H1 (cell line): ENCODE data around the gene METRNL. TPM values are rescaled to one million over a fixed set of nuclear protein-coding genes. Genes with fewer than 3 reads are reported as not detected.

ENCODE experiments used
- CHD7 ChIP-seq: fragments of 300-600 bp; sonication (generic); IDR thresholded peaks from 2 replicates; pipeline ENCODE4 v1.7.1; 2012; ENCODE audit warnings: low read length, moderate library complexity, mild to moderate bottlenecking, inconsistent platforms; ENCODE audit not compliant: insufficient replicate concordance
- E2F6 ChIP-seq: IDR thresholded peaks from 2 replicates; pipeline ENCODE4 v1.6.1; 2012; ENCODE audit warnings: inconsistent platforms
- EGR1 ChIP-seq: IDR thresholded peaks from 2 replicates; pipeline ENCODE4 v1.6.1; 2011; ENCODE audit warnings: low read depth, low read length, borderline replicate concordance
- KDM1A ChIP-seq: fragments of 200-600, 300-600 bp; sonication (generic); IDR thresholded peaks from 2 replicates; pipeline ENCODE4 v1.7.1; 2016; ENCODE audit warnings: mild to moderate bottlenecking, low read length, borderline replicate concordance
- RAD21 ChIP-seq, 2 experiments: IDR thresholded peaks in 1 of 2; conservative IDR thresholded peaks in 1 of 2; 2 replicates each; pipeline ENCODE4 v1.6.1; 2011; ENCODE audit warnings: low read depth in 2 of 2, low read length in 2 of 2, improper control_type of control experiment in 1 of 2, inconsistent platforms in 1 of 2, mild to moderate bottlenecking in 1 of 2, moderate library complexity in 1 of 2
- SUZ12 ChIP-seq: fragments of 200-600 bp; sonication (generic); IDR thresholded peaks from 2 replicates; pipeline ENCODE4 v1.6.1; 2012; ENCODE audit warnings: mild to moderate bottlenecking, inconsistent platforms, low read length, moderate library complexity, mixed read lengths
- TCF12 ChIP-seq: IDR thresholded peaks from 2 replicates; pipeline ENCODE4 v1.6.1; 2011; ENCODE audit warnings: low read depth, mild to moderate bottlenecking, low read length
- ZNF274 ChIP-seq: IDR thresholded peaks from 2 replicates; pipeline ENCODE4 v1.7.0; 2012; ENCODE audit warnings: low read length, borderline replicate concordance; ENCODE audit errors: extremely low read depth
- polyA plus RNA-seq, 7 experiments: library from polyadenylated mRNA; depleted of rRNA in 3 of 7; stranded (reverse) in 5 of 7; unstranded in 2 of 7; fragments of >200 nt in 5 of 7; fragments of 200-250 nt in 2 of 7; gene quantifications; 1 replicate in 5 of 7; 2 replicates in 1 of 7; 4 replicates in 1 of 7; pipeline versions ENCODE4 v1.2.1 to v1.2.3, GENCODE V29; 2011 to 2013; ENCODE audit warnings: missing spikeins in 2 of 7, mixed read lengths in 2 of 7
- total RNA-seq: library from RNA; stranded (reverse); fragmentation: NEBNext Ultra II Directional; extraction: Animal tissue kit (Norgen Biotek cat#: 25700); gene quantifications from 2 replicates; pipeline ENCODE4 v1.2.1, GENCODE V29; 2021

METRNL gene
- total and polyA plus RNA-seq, 2 of the 8 experiments (the other 6 are each of a cell fraction or from before 2014, with no cell fraction given) = 13.9 to 14.2 TPM

- no peak for TF ChIP-seq CHD7
- TF ChIP-seq TCF12 = no peak
- TF ChIP-seq EGR1 = no peak
- TF ChIP-seq KDM1A = no peak
- TF ChIP-seq E2F6 = no peak
- TF ChIP-seq ZNF274 = no peak
- TF ChIP-seq RAD21 (IDR thresholded peaks at IDR 0.05 in 1 of 2, conservative IDR thresholded peaks at IDR 0.05 in 1 of 2; ENCODE audit: low read depth in 2 of 2, low read length in 2 of 2) = no peak
- TF ChIP-seq SUZ12 = no peak
Observed at GRCh38 chr17:83098241-83099085, 19.1 kb downstream of the METRNL start (continued).
